PC-9 (cell line): Measurements from ENCODE around the gene MAB21L4. TPM values are rescaled to one million over a fixed set of nuclear protein-coding genes. Genes with fewer than 3 reads are reported as not detected.

Experiments used
- BruUV-seq: library from RNA; stranded (reverse); fragments of 400-500 nt; replicated peaks from 2 replicates; lab custom pipeline; 2021; lab: Mats Ljungman, UMichigan
- CTCF ChIA-PET: fragments of 300-600 bp; sonication (Branson Sonifier 250); formaldehyde crosslinking; loops from one replicate; lab custom pipeline; 2022; ENCODE audit warnings: antibody characterized with exemption; lab: Charles Lee
- POLR2A ChIA-PET: fragments of 300-600 bp; sonication (Branson Sonifier 250); formaldehyde crosslinking; loops from one replicate; lab custom pipeline; 2022; ENCODE audit warnings: antibody characterized with exemption; ENCODE audit not compliant: unreplicated experiment; lab: Charles Lee
- DNase-seq, 2 experiments: peaks; one replicate each; pipeline versions ENCODE4 v3.0.0 to v3.0.0-alpha.2; 2015 to 2022; ENCODE audit warnings: mixed read lengths in 1 of 2
- H2AFZ ChIP-seq: fragments of 200-600 bp; sonication (generic); 2 replicates; pipeline ENCODE4 v1.8.1; 2017; ENCODE audit warnings: antibody characterized with exemption
- H3F3A ChIP-seq: fragments of 200-600 bp; sonication (generic); 2 replicates; pipeline ENCODE4 v1.8.1; 2017; ENCODE audit warnings: antibody characterized with exemption, mild to moderate bottlenecking, low read depth; ENCODE audit not compliant: insufficient read depth
- H3K27ac ChIP-seq: fragments of 200-600 bp; sonication (generic); 2 replicates; pipeline ENCODE4 v1.6.1; 2016; ENCODE audit warnings: mixed run types
- H3K27me3 ChIP-seq: fragments of 200-600 bp; sonication (generic); 2 replicates; pipeline ENCODE4 v1.6.1; 2016; ENCODE audit warnings: low read depth, mixed run types; ENCODE audit not compliant: insufficient read depth
- H3K36me3 ChIP-seq: fragments of 200-600 bp; sonication (generic); 2 replicates; pipeline ENCODE4 v1.6.1; 2016; ENCODE audit warnings: low read depth, mixed run types
- H3K4me1 ChIP-seq: fragments of 200-600 bp; sonication (generic); replicated peaks from 2 replicates; pipeline ENCODE4 v1.6.1; 2016; ENCODE audit warnings: mixed run types; ENCODE audit not compliant: insufficient read depth
- H3K4me2 ChIP-seq: fragments of 200-600 bp; sonication (generic); 2 replicates; pipeline ENCODE4 v1.6.1; 2017; ENCODE audit warnings: mixed run types
- H3K4me3 ChIP-seq: fragments of 200-600 bp; sonication (generic); 2 replicates; pipeline ENCODE4 v1.6.1; 2016; ENCODE audit warnings: mixed run types
- H3K79me2 ChIP-seq: fragments of 200-600 bp; sonication (generic); 2 replicates; pipeline ENCODE4 v1.6.1; 2017; ENCODE audit warnings: low read depth, mixed run types
- H3K9me2 ChIP-seq: fragments of 200-600 bp; sonication (generic); 2 replicates; pipeline ENCODE4 v1.8.1; 2017; ENCODE audit warnings: mild to moderate bottlenecking; ENCODE audit not compliant: insufficient read depth
- H3K9me3 ChIP-seq: fragments of 200-600 bp; sonication (generic); 2 replicates; pipeline ENCODE4 v1.8.1; 2016; ENCODE audit warnings: low read depth; ENCODE audit not compliant: insufficient read depth
- H4K20me1 ChIP-seq: fragments of 200-600 bp; sonication (generic); 2 replicates; pipeline ENCODE4 v1.8.1; 2017; ENCODE audit not compliant: insufficient read depth
- EZH2 ChIP-seq: fragments of 200-600 bp; sonication (generic); IDR thresholded peaks from 2 replicates; pipeline ENCODE4 v1.8.0; 2017; ENCODE audit warnings: antibody characterized with exemption, low read depth
- intact Hi-C: fragments of 100-400 bp; cut with micrococcal nuclease; formaldehyde crosslinking; loops from one replicate; pipeline ENCODE4 v1.10.0; 2022; ENCODE audit not compliant: unreplicated experiment
- total RNA-seq: library from RNA; stranded (reverse); gene quantifications from 2 replicates; pipeline ENCODE4 v1.2.3, GENCODE V29; 2021
- TF ChIP-seq, protein P1 (sequence below): fragments of 200-600 bp; sonication (generic); conservative IDR thresholded peaks from 2 replicates; pipeline ENCODE4 v1.6.1; 2017; ENCODE audit warnings: mixed run types, antibody characterized with exemption, mild to moderate bottlenecking, moderate library complexity

Gene MAB21L4
- total RNA-seq, 1 experiment from 2014 or later: 68.8 TPM

- no peaks in the 10 kb centered on the region for H3K4me1 ChIP-seq
- TF ChIP-seq, protein P1, sequence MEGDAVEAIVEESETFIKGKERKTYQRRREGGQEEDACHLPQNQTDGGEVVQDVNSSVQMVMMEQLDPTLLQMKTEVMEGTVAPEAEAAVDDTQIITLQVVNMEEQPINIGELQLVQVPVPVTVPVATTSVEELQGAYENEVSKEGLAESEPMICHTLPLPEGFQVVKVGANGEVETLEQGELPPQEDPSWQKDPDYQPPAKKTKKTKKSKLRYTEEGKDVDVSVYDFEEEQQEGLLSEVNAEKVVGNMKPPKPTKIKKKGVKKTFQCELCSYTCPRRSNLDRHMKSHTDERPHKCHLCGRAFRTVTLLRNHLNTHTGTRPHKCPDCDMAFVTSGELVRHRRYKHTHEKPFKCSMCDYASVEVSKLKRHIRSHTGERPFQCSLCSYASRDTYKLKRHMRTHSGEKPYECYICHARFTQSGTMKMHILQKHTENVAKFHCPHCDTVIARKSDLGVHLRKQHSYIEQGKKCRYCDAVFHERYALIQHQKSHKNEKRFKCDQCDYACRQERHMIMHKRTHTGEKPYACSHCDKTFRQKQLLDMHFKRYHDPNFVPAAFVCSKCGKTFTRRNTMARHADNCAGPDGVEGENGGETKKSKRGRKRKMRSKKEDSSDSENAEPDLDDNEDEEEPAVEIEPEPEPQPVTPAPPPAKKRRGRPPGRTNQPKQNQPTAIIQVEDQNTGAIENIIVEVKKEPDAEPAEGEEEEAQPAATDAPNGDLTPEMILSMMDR: no peak
- no peak for TF ChIP-seq EZH2
- H3K4me3 ChIP-seq: no peak overlapping the region
- no peaks in the 10 kb centered on the region for H3K27me3 ChIP-seq
- no peak overlapping the region for H2AFZ ChIP-seq
- no peak for DNase-seq
- H4K20me1 ChIP-seq: no peaks in the 10 kb centered on the region
- intact Hi-C loops: no loop called here
- H3K4me2 ChIP-seq: no peak overlapping the region
- no TSS peak for BruUV-seq
- CTCF ChIA-PET: interaction anchor here (0.5 to 0.8 kb wide), 2 partner anchors 65 to 181 kb away, joined by 3 to 9 read pairs; no protein-coding TSS in a partner anchor
- no peaks in the 10 kb centered on the region for H3K36me3 ChIP-seq
- POLR2A ChIA-PET: interaction anchor here (0.7 kb wide), 1 partner anchor 23 kb away, joined by 3 read pairs; no protein-coding TSS in a partner anchor
- H3F3A ChIP-seq: peaks cover 11% of the 10 kb centered on the region; the same call in 1 of the 2 replicates
- no peaks in the 10 kb centered on the region for H3K9me3 ChIP-seq
- H3K79me2 ChIP-seq: no peaks in the 10 kb centered on the region
- H3K9me2 ChIP-seq: no peaks in the 10 kb centered on the region
- no peak overlapping the region for H3K27ac ChIP-seq
Measured at GRCh38 chr2:240920783-240921231, 24.9 kb upstream of the MAB21L4 start.

- Histone ChIP-seq H3K79me2 (no peaks in the 10 kb centered on the region), H3K36me3 (no peaks in the 10 kb centered on the region), H3K4me1 (no peaks in the 10 kb centered on the region), H2AFZ (no peak overlapping the region), H3K4me2 (no peak overlapping the region), H3F3A (peaks cover 9% of the 10 kb centered on the region; the same call in 1 of the 2 replicates), H3K4me3 (no peak overlapping the region), H4K20me1 (no peaks in the 10 kb centered on the region), H3K9me3 (no peaks in the 10 kb centered on the region), H3K27ac (no peak overlapping the region), H3K27me3 (no peaks in the 10 kb centered on the region), H3K9me2 (no peaks in the 10 kb centered on the region)
- BruUV-seq: no TSS peak
- intact Hi-C loops: no loop called here
- no peak for DNase-seq
- ChIA-PET CTCF (interaction anchor here (0.5 to 0.7 kb wide), 2 partner anchors 180 to 262 kb away, joined by 6 to 9 read pairs; no protein-coding TSS in a partner anchor), POLR2A (interaction anchor here (0.5 kb wide), 1 partner anchor 41 kb away, joined by 3 read pairs; no protein-coding TSS in a partner anchor)
- no peak for TF ChIP-seq EZH2
- TF ChIP-seq, protein P1: no peak
Measured at GRCh38 chr2:240919786-240920782, 24.1 kb upstream of the MAB21L4 start.

DNA sequence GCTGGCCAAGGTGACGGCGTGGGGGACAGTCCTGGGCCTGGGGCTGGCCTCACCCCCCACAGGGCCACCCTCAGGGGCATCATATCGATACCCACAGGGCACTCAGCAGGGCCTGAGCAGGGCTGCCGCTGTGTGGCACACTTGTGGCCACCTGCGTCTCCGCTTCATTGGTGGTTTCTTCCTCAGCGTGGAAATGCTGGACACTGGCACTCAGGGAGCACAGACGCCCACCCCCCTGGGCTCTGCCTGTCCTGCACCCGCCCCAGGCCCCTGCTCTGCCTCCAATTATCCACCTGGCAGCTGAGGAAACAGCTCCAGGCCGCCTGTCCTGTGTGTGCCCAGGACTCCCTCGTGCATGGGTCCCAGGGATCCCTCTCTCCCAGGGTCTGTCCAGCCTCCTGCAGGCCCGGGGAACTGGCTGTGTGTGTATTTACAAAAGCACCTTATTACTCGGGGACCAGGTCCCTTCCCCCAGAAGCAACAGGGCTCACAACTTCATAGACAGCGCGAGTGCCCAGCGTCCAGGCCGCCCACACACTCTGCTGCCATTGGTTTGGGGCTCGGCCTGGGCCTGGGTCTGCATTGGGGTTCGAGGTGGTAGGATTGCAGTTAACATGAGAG is 23.3 kb upstream of the MAB21L4 start:
- Histone ChIP-seq H3F3A (peaks cover 7% of the 10 kb centered on the region; the same call in 1 of the 2 replicates), H3K79me2 (no peaks in the 10 kb centered on the region), H3K27ac (no peak overlapping the region), H3K4me2 (no peak overlapping the region), H2AFZ (no peak overlapping the region), H3K4me3 (no peak overlapping the region), H3K9me2 (no peaks in the 10 kb centered on the region), H3K4me1 (no peaks in the 10 kb centered on the region), H3K9me3 (no peaks in the 10 kb centered on the region), H3K27me3 (no peaks in the 10 kb centered on the region), H4K20me1 (no peaks in the 10 kb centered on the region), H3K36me3 (no peaks in the 10 kb centered on the region)
- intact Hi-C loops: no loop called here
- BruUV-seq: no TSS peak
- ChIA-PET CTCF (interaction anchor here (0.7 kb wide), 1 partner anchor 263 kb away, joined by 6 read pairs; no protein-coding TSS in a partner anchor), POLR2A (no interaction called here)
- DNase-seq: no peak
- no peak for TF ChIP-seq EZH2
- TF ChIP-seq, protein P1: no peak
